NB4 (cell line): ENCODE measurements around the gene WDR7.

Experiments used
- MYC ChIP-seq: IDR thresholded peaks from 2 replicates; pipeline ENCODE4 v1.6.1; 2011; ENCODE audit warnings: low read depth, low read length
- POLR2A ChIP-seq: IDR thresholded peaks from 2 replicates; pipeline ENCODE4 v1.6.1; 2011; ENCODE audit warnings: mild to moderate bottlenecking; ENCODE audit not compliant: insufficient read length; ENCODE audit errors: extremely low read depth
- TF ChIP-seq, protein P1 (sequence below): IDR thresholded peaks from 2 replicates; pipeline ENCODE4 v1.6.1; 2011; ENCODE audit warnings: low read depth, low read length
- TF ChIP-seq, protein P2 (sequence below): IDR thresholded peaks from one replicate; pipeline ENCODE4 v1.5.1; 2012; ENCODE audit warnings: low read depth, low read length

DNA sequence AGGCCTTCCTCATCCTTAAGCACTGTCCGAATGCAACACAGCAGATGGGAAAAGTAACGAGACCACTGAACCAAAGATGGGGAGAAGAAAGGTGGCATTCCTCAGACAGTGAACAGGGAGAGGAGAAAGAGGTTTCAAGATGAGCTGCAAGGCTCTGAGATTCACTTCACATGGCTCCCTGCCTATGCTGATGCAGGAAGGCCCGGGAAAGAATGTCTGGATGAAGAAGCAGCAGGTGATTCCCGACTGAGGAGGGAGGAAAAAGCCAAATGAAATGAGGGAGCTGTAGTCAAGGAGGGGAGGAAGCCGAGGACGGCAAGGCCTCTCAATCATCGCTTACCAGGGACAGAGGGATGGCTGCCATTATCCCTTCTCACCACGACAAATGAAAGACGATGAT, 397.2 kb downstream of the WDR7 start:
- TF ChIP-seq MYC (no peak), POLR2A (no peak)
- TF ChIP-seq, protein P1, sequence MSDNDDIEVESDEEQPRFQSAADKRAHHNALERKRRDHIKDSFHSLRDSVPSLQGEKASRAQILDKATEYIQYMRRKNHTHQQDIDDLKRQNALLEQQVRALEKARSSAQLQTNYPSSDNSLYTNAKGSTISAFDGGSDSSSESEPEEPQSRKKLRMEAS, result no peak
- TF ChIP-seq, protein P2, sequence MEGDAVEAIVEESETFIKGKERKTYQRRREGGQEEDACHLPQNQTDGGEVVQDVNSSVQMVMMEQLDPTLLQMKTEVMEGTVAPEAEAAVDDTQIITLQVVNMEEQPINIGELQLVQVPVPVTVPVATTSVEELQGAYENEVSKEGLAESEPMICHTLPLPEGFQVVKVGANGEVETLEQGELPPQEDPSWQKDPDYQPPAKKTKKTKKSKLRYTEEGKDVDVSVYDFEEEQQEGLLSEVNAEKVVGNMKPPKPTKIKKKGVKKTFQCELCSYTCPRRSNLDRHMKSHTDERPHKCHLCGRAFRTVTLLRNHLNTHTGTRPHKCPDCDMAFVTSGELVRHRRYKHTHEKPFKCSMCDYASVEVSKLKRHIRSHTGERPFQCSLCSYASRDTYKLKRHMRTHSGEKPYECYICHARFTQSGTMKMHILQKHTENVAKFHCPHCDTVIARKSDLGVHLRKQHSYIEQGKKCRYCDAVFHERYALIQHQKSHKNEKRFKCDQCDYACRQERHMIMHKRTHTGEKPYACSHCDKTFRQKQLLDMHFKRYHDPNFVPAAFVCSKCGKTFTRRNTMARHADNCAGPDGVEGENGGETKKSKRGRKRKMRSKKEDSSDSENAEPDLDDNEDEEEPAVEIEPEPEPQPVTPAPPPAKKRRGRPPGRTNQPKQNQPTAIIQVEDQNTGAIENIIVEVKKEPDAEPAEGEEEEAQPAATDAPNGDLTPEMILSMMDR, result no peak
